Measurements from ENCODE around the gene AAK1.
A peak's percentile ranks its signal among the peaks of the same experiment; 100 is the strongest.

- no peak for TF ChIP-seq IKZF5 (CRISPR knock-in tag; IDR thresholded peaks at IDR 0.05)
- TF ChIP-seq CHD2 (IDR thresholded peaks at IDR 0.05; ENCODE audit: low read depth, low read length), result no peak
- TF ChIP-seq ZBTB43 (CRISPR knock-in tag; conservative IDR thresholded peaks at IDR 0.05), result no peak
- TF ChIP-seq CTCF (CRISPR knock-in tag; IDR thresholded peaks at IDR 0.05), result no peak
- no peak for TF ChIP-seq PRDM10 (CRISPR knock-in tag; IDR thresholded peaks at IDR 0.05; ENCODE audit: low read depth)
- TF ChIP-seq, protein P1, sequence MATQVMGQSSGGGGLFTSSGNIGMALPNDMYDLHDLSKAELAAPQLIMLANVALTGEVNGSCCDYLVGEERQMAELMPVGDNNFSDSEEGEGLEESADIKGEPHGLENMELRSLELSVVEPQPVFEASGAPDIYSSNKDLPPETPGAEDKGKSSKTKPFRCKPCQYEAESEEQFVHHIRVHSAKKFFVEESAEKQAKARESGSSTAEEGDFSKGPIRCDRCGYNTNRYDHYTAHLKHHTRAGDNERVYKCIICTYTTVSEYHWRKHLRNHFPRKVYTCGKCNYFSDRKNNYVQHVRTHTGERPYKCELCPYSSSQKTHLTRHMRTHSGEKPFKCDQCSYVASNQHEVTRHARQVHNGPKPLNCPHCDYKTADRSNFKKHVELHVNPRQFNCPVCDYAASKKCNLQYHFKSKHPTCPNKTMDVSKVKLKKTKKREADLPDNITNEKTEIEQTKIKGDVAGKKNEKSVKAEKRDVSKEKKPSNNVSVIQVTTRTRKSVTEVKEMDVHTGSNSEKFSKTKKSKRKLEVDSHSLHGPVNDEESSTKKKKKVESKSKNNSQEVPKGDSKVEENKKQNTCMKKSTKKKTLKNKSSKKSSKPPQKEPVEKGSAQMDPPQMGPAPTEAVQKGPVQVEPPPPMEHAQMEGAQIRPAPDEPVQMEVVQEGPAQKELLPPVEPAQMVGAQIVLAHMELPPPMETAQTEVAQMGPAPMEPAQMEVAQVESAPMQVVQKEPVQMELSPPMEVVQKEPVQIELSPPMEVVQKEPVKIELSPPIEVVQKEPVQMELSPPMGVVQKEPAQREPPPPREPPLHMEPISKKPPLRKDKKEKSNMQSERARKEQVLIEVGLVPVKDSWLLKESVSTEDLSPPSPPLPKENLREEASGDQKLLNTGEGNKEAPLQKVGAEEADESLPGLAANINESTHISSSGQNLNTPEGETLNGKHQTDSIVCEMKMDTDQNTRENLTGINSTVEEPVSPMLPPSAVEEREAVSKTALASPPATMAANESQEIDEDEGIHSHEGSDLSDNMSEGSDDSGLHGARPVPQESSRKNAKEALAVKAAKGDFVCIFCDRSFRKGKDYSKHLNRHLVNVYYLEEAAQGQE (IDR thresholded peaks at IDR 0.05; ENCODE audit: borderline replicate concordance in 1 of 2, low read depth in 1 of 2, low read length in 2 of 2), result no peak
- no peak for TF ChIP-seq FOXA1 (IDR thresholded peaks at IDR 0.05)
- 0 out of 2 replicates have a peak, but pooled peaks have one; percentile 24 for TF ChIP-seq FOXA1 (CRISPR knock-in tag; IDR thresholded peaks at IDR 0.05)
- no peak for TF ChIP-seq MAZ (IDR thresholded peaks at IDR 0.05; ENCODE audit: borderline replicate concordance, low read depth, low read length)
- no peak for TF ChIP-seq MAZ (CRISPR knock-in tag; IDR thresholded peaks at IDR 0.05; ENCODE audit: low read depth)
- no peak for TF ChIP-seq NONO (IDR thresholded peaks at IDR 0.05)
- TF ChIP-seq NONO (CRISPR knock-in tag; conservative IDR thresholded peaks at IDR 0.05), result no peak
- no peak for TF ChIP-seq ZNF530 (CRISPR knock-in tag; IDR thresholded peaks at IDR 0.05; ENCODE audit: low read depth)
- TF ChIP-seq HNRNPL (IDR thresholded peaks at IDR 0.05; ENCODE audit: low read depth, low read length), result no peak
- TF ChIP-seq, protein P2, sequence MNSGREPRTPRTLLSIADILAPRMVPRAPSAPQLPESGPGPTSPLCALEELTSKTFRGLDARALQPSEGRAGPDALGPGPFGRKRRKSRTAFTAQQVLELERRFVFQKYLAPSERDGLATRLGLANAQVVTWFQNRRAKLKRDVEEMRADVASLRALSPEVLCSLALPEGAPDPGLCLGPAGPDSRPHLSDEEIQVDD (CRISPR knock-in tag; IDR thresholded peaks at IDR 0.05; ENCODE audit: borderline replicate concordance), result no peak
- TF ChIP-seq ATF1 (CRISPR knock-in tag; IDR thresholded peaks at IDR 0.05), result no peak
- TF ChIP-seq, protein P3, sequence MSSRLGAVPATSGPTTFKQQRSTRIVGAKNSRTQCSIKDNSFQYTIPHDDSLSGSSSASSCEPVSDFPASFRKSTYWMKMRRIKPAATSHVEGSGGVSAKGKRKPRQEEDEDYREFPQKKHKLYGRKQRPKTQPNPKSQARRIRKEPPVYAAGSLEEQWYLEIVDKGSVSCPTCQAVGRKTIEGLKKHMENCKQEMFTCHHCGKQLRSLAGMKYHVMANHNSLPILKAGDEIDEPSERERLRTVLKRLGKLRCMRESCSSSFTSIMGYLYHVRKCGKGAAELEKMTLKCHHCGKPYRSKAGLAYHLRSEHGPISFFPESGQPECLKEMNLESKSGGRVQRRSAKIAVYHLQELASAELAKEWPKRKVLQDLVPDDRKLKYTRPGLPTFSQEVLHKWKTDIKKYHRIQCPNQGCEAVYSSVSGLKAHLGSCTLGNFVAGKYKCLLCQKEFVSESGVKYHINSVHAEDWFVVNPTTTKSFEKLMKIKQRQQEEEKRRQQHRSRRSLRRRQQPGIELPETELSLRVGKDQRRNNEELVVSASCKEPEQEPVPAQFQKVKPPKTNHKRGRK (CRISPR knock-in tag; IDR thresholded peaks at IDR 0.05), result no peak
Measured at GRCh38 chr2:69685321-69686048, 41.9 kb upstream of the AAK1 start.
